Limb (tissue), 2 donors: Measurements from ENCODE around the gene EXOC8.

Experiments
- DNase-seq, 2 donors: peaks; one replicate each; pipeline ENCODE4 v3.0.0-alpha.2; 2016; ENCODE audit errors: extremely low spot score in 2 of 2

Gene EXOC8

GRCh38 chr1:231315887-231316286 is 21.8 kb downstream of the EXOC8 start:
- peak in 1 of 2 donors; percentile 37 for DNase-seq

GRCh38 chr1:231313661-231314060 is 24.0 kb downstream of the EXOC8 start:
- no peak for DNase-seq

DNA sequence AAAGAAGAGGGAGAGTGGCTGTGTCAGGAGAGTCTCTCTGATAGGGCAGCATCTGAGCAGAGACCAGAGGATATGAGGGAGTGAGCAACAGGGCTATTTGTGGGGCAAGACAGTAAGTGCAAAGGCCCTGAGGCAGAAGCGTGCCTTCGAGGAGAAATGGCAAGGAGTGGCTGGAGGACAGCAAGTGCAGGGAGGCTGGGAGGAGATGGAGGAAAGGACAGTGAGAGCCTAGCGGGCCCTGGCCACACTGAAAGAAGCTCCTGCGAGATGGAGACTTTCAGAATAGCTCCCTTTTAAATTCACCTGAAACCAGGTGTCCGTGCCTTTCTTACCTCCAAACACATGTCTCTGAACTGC is 25.2 kb downstream of the EXOC8 start:
- no peak for DNase-seq

GRCh38 chr1:231311720-231312431 is 25.8 kb downstream of the EXOC8 start:
- DNase-seq: no peak

GRCh38 chr1:231310391-231310934 is 27.2 kb downstream of the EXOC8 start:
- no peak for DNase-seq

DNA sequence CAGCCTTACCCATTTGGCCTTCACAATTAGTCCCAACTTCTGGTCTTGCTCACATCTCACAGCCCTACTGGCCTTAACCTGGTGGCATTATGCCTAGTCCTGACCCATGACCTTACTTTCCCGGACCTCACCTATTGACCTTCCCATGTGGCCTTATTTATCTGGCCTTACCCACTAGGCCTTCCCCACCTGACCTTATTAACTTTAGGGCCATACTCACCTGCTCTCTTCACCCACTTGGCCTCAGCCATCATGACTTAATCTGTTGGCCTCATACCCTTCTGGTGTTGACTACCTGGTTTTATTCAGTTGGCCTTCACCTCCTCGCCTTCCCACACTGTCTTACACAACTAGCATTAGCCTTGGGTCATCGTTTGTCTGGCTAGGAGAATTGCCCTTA is 35.7 kb downstream of the EXOC8 start:
- no peak for DNase-seq

- DNase-seq: no peak
Observed at GRCh38 chr1:231295938-231296337, 41.7 kb downstream of the EXOC8 start.

DNA sequence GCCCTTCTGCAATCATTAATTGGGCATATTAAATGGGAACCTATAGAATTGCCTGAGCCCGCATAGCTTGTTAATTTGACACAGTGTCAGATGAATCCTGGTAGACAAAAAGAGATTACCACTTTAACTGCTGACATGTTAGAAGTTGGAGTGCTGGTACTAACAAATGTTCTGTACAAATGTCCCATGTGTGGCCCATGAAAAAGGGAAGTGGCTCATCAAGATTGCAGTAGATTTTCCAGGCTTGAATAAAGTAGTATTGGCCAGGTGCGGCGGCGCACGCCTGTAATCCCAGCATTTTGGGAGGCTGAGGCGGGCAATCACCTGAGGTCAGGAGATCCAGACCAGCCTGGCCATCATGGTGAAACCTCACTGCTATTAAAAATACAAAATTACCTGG is 51.0 kb downstream of the EXOC8 start:
- no peak for DNase-seq

- no peak for DNase-seq
Observed at GRCh38 chr1:231284441-231284840, 53.2 kb downstream of the EXOC8 start.
